HG03354 (cell line): ENCODE measurements around the gene POLDIP2.
A peak's percentile ranks its signal among the peaks of the same experiment; 100 is the strongest.
"Not testable (repeated sequence)": the region's sequence is repeated elsewhere in the genome, so short reads cannot be mapped to it uniquely, and the experiment has no call there.

Source experiments
- ATAC-seq: cut with Tn5 transposase; IDR thresholded peaks from one replicate; pipeline ENCODE4 v1.9.1; 2021; ENCODE audit warnings: mild to moderate bottlenecking; ENCODE audit not compliant: unreplicated experiment, poor library complexity, severe bottlenecking

Gene POLDIP2

DNA sequence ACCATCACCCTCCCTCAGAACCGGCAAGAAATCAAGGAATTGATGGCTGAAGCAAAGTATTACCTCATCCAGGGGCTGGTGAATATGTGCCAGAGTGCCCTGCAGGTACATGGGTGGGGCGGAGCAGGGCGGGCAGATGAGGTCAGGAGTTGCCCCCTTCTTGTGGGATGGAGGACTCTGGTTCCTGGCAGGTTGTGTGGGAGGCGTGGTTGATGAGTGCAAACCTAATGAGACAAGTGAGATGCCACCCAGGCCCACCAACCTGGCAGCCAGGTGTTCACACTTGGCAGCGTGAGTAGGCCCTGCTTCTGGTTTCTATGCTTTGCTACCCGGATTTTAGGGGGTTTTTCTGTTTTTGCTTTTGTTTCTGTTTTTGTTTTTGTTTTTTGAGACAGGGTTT, 17.0 kb downstream of the POLDIP2 start:
- no peak for ATAC-seq

- no peak for ATAC-seq
These were observed 17.9 kb downstream of the POLDIP2 start for GRCh38 chr17:28339431-28339830.

DNA sequence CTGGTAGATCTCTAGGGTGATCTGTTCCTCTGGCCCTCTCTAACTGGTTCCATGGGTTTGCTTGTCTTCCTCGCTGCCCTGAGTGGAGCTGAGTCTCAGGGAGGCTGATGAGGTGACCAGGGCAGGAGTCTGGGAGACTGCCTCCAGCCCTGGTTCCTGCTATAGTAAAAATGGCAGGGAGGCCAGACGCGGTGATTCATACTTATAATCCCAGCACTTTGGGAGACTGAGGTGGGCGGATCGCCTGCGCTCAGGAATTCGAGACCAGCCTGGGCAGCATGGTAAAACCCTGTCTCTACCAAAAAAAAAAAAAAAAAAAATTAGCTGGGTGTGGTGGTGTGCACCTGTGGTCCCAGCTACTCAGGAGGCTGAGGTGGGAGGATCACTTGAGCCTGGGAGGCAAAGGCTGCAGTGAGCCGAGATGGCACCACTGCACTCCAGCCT, 18.5 kb downstream of the POLDIP2 start:
- not testable (repeated sequence) for ATAC-seq

DNA sequence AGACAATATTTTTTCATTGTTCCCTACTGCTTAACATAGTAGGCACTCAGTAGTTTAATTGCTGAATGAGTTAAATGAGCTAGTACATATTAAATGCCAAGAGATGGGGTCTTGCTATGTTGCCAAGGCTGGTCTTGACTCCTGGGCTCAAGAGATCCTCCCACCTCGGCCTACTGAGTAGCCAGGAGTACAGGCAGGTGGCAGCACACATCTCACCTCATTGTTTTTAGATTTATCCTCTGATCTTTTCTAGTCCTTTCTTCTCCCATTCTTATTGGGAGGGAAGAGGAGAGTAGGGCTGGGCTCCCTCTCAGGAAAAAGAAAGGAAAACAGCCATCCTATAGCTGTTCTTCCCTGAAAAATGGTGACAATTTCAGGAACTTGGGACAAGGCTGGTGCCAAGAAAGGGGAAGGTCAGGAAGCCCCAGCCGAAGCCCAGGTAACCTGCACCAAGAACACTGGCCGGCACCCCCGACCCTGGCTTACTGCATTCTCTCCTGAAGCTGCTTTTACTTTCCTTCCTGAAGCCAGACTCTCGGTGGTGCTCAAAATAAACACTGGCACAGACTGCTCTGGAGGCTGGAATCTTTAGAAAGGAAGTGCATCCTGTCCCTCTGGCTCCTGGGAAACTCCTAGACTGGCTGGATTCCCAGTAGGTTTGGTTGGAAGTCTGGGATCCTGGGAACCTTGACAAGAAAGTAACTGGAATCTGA, 19.1 kb downstream of the POLDIP2 start:
- ATAC-seq = no peak

DNA sequence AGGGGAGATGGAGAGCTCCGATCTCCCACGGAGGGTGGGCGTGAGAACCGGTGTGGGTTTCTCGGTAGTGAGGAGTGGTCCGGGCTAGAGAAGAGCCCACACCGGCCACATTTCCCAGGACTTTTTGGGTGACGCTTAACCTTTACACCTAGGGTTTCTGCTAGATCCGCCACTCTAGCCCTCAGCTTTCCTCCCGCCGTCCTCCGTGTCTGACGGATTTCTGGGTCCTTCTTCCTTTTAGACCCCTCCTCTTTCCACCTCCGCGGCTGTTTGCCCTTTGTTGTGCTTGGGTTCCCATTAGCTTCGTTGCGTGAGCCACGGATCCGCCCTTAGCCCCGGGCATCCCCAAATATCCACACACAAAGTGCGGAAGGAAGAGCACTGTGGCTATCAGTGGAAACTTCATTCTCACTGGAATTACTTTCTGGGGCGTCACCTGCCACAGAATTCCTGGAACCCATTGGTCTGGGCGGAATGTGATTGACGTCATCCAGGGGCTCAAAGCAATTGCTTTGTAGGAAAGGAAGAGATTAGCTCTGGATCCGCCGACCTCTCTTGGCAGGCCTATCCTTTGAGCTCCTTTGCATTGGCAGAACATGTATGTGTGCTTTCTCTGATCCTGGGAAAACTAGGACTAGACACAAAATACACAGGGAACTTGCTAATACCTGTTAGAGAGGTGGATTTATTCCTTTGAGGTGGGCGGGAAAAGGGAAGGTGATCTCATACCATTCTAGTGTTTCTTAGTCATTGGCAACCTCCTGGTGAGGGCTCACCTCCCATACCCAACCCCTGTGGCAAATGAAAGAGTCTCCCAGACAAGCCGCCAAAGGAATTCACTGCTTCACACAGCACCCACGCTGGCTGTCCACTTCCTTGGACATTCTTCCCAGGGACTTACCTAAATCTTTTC, 21.1 kb downstream of the POLDIP2 start:
- ATAC-seq = no peak

DNA sequence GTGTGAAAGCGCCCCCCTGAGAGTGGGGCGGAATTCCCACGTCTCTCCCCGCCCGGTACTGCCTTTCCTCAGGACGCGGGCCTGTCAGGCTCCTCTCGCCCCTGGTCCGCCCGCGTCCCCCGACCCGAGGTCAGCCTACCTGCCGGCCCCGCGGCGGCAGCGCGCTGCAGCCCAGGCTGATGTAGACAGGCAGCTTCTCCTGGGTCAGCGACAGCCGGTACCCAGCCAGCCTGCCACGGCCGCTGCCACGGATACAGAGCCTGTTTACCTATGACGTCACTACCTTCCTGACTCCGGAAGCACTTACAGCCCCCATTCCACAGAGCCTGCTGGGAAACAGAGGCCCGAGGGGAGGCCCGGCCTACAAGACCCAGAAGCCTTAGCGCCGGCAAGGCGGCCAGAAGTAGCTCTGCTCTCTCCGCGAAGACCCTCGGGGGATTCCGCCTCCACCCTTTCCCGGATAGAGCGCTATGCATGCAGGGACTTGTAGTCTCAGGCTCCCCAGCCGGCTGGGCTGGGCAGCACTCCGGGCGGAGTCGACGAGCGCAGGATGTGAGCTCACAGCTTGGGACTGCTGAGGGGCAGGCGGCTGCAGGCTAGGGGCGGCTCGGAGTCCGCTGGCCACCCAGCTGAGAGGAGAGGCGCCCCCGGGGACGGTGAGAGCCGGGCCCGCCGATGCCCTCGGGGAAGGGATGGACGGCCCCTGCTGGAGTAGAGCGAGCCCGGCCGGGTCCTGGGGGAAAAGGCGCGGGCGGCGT, 21.9 kb downstream of the POLDIP2 start, which contains the start of the genes IFT20 and TNFAIP1:
Gene IFT20, minus strand, starts transcription at position 272 of the 758 bp plus-strand sequence. CDS start 3,487 bp downstream, outside the sequence.
Gene TNFAIP1, plus strand, starts transcription at position 561 of the 758 bp plus-strand sequence. CDS start 3,761 bp downstream, outside the sequence.
- peak; percentile 97 for ATAC-seq

- no peak for ATAC-seq
These were observed 22.6 kb downstream of the POLDIP2 start for GRCh38 chr17:28334666-28335200.

GRCh38 chr17:28334171-28334570, 23.2 kb downstream of the POLDIP2 start:
- no peak for ATAC-seq

DNA sequence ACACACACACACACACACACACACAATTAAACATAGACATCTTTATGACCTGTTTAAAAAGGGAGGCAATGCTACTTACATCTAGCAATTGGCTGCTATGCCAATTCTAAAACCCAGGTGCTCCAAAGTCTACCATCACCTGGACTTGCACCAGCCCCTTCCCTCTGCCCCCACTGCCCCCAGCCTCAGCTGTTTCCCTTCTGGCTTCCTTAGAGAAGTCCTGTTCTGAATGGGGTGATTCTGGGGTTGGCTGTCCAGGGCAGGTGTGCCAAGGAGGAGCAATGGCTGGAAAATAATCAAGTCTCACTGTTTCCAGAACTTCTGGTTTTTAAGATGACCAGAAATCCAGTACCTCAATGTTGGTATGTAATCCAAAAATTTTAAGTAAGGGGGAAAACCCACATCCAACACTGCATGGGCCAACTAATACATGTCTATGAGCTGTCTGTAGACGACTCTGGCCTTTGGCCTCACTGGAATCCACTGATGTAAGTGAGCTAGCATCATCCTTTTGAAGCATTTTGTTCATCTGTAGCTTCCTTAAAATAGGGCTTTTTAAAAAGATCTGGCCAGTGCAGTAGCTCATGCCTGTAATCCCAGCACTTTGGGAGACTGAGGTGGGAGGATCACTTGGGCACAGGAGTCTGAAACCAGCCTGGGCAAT, 24.1 kb downstream of the POLDIP2 start:
- ATAC-seq = no peak

DNA sequence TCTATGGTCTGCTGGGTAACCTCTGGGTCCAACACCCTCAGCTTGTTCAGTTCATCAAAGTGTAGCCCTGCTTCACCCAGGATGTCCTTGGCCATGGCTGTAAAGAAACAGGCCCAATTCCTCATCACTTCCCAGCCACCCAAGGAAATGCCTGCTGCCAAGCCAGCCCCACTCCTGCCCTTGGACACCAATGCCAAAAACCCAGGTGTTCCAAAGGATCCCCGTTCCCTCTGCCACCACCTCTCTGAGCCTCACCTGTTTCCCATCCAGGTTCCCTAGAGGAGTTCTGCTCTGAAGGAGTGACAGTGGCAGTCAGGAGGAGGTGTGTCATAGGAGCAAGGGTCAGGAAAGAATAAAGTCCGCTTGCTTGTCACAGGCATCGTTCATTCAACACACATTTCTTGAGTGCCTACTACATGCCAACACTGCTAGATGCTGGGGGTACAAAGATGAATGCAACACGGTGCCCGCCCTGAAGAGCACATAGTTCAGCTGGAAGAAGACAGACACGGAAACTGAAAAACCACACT, 25.4 kb downstream of the POLDIP2 start:
- no peak for ATAC-seq

- no peak for ATAC-seq
These were observed 26.7 kb downstream of the POLDIP2 start for GRCh38 chr17:28330671-28331070.

- ATAC-seq = no peak
These were observed 29.0 kb downstream of the POLDIP2 start for GRCh38 chr17:28328325-28328724.

DNA sequence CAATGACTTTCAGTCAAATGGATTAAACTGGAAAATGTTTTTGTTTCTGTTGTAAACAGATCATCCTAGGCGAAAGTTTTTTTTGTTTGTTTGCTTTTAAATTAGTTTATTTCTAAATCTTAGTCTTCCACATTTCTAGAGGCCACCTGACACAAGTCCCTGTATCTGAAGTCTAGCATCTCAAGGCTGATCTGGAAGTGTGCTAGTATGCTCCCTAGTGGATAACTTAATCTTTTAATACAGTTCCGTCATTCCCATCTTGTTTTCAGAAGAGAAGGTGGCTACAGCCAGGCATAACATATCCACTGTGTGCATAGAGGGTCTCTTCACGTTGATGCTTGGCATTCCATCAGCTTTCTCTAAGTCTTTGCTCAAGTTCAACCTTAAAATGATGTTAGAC, 29.6 kb downstream of the POLDIP2 start:
- no peak for ATAC-seq

- no peak for ATAC-seq
These were observed 30.2 kb downstream of the POLDIP2 start for GRCh38 chr17:28327031-28327607.

- ATAC-seq = no peak
These were observed 31.2 kb downstream of the POLDIP2 start for GRCh38 chr17:28326114-28326513.

GRCh38 chr17:28325211-28325610, 32.1 kb downstream of the POLDIP2 start:
- no peak for ATAC-seq

GRCh38 chr17:28324781-28325180, 32.5 kb downstream of the POLDIP2 start:
- no peak for ATAC-seq

- no peak for ATAC-seq
These were observed 33.0 kb downstream of the POLDIP2 start for GRCh38 chr17:28324267-28324745.
